HG02938 (cell line): Measurements from ENCODE around the gene DTNBP1.
"Not testable (repeated sequence)": the region's sequence is repeated elsewhere in the genome, so short reads cannot be mapped to it uniquely, and the experiment has no call there.

Experiments
- ATAC-seq: cut with Tn5 transposase; IDR thresholded peaks from one replicate; pipeline ENCODE4 v1.9.1; 2021; ENCODE audit warnings: mild to moderate bottlenecking, moderate library complexity; ENCODE audit not compliant: unreplicated experiment

DTNBP1 gene

DNA sequence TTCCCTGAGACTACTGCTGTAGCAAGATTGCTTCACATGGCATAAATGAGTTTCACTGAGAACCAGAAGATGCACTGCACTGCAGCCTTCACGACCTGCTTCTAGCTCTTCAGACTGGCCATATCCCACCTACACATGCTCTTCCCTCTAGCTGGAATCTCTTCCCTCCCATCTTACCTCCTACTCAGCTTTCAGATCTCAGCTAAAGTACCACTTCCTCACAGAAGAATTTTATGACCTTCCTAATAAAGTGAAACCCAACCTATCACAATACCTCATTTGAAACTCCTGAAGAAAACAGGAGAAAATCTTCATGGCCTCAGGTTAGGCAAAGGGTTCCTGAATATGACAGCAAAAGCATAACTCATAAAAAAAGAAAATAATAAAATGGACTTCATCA lies 99.9 kb downstream of the DTNBP1 start:
- no peak for ATAC-seq

DNA sequence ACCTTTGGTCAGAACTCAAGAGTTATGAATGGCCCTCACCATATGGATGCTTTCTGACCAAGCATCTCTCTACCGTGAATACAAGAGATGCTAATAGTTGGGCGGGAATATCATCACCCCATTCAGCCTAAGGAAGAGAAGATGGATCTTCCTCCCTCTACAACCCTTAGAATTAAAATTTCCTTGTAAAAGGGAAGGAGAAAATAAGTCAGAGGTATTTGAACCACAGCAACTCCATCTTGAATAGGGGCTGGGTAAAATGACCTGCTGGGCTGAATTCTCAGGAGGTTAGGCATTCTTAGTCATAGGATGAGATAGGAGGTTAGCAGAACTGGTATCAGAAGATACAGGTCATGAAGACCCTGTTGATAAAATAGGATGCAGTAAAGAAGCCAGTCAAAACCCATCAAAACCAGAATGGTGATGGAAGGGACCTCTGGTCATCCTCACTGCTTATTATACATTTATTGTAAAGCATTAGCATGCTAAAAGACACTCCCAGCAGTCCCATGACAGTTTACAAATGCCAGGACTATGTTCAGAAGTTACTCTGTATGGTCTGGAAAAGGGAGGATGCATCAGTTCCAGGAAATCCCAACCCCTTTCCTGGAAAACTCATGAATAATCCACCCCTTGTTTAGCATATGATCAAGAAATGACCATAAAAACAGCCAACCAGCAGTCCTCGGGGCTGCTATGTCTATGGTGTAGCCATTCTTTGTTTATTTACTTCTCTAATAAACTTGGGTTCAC lies 101.2 kb downstream of the DTNBP1 start:
- ATAC-seq: no peak

DNA sequence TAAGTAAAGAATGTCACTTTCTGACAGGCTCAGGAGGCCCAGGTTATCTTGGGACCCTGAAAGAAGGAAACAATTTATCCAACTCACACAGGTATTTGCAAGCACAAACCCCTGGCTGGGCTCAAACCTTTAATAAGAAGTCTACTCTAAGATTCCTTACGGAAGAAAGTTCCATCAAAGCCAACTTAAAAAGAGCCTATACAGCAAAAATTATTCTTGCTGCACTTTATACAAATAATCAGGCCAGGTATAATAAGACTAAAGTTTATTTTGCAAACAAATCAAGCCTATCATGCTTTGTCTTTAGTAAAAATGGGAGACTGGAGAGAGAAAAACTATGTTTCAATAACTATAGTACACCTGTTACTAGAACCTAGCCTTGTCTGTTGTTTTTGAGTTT lies 102.1 kb downstream of the DTNBP1 start:
- ATAC-seq: no peak

DNA sequence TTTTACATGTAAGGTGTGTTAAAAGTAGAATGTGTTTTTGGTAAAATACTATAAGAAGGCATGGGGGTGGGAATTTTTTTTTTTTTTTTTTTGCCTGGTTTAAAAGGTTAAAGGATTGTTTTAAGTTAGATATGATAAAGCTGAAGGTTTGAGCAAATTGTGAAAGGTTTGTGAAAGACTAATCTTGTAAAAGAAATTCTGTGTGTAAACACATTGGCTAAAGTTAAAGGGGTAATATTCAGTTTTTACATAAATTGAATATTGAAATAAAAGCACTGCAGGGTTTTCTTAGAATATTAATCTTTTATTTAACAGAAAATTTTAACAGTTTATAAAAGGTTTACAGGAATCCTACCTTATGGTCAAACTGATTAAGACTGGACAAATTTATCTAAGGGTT lies 105.7 kb downstream of the DTNBP1 start:
- no peak for ATAC-seq

DNA sequence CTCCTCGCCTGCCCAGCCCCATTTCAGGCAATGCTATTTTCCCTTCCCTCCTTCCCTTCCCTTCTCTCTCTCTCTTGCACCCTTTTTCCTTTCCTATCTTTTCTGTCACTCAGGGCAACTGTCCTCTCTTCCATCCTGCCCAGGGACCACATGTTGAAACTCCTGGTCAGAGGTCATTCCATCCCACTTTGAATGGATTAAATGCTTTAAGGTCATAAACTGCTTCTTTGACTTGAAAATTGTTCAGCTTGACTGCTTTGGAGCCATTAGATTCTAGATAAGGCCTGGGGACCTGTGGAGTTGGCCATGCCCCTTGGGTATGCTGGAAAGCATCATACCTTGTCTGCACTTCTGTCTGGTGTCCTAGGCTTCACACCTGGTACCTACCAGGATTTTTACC lies 106.1 kb downstream of the DTNBP1 start:
- ATAC-seq: no peak

DNA sequence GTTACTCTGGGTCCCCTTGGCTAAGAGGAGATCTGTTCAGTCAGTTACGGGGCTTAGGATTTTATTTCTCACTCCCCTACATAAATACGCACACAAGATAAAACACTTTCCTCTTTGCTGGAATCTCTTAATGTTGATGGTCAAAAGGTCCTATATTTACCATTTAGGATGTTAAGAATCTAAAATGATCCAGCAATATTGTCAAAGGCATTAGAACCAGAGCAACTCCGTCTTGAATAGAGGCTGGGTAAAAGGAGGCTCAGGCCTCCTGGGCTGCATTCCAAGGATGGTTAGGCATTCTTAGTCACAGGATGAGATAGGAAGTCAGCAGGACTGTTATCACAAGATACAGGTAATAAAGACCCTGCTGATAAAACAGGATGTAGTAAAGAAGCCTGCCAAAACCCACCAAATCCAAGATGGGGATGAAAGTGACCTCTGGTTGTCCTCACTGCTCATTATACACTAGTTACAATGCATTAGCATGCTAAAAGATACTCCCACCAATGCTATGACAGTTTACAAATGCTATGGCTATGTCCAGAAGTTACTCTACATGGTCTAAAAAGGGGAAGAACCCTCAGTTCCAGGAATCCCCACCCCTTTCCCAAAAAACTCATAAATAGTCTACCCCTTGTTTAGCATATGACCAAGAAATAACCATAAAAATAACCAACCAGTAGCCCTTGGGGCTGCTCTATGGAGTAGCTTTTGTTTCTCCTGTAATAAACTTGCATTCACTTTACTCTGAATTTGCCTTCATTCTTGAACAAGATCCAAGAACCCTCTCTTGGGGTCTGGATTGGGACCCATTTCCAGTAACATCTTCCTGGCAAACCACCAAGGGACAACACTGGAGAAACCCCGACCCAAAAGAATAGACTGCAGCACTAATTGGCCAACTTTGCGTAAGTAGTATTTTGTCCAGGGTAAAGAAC lies 107.5 kb downstream of the DTNBP1 start:
- ATAC-seq: no peak

DNA sequence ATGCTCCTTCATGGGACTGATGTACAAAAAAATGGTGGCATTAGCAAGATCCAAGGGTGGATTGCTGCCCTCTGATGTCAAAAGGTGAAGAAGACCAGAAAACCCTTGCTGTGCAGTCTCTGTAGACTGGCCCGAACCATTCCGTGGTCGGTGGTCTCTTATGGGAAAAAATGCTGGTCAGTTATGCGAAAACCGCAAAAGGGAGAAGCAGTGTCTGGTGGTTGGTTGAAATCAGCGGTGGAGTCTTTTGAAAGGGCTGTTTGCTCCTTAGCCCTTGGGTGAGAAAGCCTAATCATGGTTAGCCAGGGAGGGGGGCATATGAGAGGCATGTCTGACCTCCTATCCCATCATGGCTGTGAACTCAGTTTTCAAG lies 108.1 kb downstream of the DTNBP1 start:
- ATAC-seq: no peak

DNA sequence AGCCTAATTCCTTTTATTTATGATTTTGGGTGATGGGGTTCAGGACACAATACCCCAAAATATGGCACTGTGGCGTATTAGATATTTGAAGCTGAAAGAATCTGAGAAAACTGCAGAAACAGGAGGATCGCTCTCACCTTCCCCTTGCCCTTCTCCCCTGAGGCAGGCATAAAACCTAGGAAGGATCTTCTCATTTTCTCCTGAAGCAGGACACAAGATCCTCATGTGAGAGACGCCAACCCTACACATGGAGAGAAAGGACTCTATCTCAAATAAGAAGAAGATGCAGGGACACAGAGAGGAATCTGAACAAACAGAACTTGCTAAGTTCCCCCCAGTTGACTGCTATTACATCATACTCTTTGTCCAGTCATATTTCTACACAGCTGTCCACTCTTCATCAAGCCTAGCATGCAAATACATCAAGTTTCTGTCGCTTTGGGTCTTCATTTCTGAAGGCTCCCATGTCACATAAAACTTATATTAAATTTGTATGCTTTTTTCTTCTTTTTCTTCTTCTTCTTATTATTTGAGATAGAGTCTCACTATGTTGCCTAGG lies 109.0 kb downstream of the DTNBP1 start:
- ATAC-seq: no peak

DNA sequence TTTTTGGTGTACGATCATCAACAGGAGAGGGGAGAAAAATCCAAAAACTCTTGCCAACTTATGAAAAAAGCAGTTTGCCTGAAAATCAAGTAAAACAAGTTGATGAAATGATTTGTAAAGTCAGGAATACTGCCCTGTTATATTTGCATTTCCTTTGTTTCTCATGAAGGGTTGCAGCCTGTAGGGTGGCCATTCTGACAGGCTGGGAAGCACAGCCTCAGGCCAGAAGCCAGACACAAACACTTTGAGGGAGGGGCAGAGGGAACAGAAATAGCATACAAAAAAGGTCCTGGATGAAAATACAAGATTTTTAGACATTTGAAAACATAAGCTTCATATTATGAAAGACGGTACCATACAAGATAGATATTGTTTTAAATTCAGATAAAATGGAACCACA lies 109.8 kb downstream of the DTNBP1 start:
- ATAC-seq: no peak

DNA sequence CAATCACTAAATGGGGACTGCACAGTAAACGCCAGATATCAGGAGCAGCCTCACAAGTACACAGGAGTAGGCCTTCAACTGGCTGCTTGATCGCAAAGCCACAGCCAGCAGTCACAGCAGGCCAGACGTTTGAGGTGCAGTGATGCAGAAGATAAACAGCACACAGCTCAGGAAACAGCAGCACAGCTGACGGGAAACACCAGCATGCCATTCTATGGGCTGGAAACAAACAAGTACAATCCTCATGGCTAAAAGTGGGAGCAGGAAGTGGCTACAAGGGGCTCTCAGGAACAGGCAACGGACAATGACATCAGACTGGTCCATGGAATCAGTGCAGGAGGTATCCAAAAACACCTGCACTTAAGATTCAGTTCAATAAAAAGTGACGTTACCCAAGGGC lies 111.0 kb downstream of the DTNBP1 start:
- no peak for ATAC-seq

DNA sequence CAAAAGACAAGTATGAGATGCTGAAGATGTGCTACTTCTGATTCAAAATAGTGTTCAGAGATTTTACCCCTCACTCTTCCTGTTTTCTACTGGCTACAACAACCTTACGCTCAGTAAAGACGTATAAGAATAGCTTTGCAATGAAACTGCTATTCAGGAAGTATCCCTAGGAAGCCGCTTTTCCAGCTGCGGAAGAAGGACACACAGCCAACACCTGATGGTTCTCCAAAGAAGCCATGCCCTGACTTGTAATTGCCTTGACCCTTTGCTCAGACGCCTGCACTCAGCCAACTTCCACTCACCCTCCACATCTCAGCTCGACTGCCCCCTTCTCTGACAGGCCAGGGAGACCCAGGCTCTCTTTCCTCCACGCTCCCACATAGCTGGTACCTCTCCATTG lies 111.6 kb downstream of the DTNBP1 start:
- ATAC-seq: no peak

DNA sequence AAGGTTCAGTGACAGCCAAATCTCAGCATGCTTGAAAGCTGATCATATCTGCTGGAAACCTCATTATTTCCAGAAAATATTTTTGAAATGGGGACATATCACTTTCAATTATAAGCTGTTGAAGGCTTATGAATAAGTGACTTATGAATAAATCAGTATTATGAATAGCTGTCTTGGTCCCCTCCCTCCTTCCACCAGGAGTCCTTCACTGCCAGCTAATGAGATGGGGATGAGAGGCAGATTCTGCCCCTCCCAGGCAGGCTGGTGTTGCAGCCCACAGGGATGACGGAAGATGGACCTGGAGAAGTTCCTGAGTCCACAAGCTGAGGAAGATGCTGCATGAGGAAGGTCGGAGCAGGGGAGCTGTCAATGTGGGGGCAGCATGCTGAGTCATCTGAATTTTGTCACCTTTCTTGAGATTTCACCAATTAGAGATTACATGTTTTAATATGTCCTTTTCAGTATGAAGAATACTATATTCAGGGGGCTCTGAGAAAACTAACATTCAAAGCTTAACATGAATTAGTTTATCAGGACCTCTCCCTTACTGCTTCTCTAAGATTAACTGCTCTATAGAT lies 112.2 kb downstream of the DTNBP1 start:
- ATAC-seq: no peak

DNA sequence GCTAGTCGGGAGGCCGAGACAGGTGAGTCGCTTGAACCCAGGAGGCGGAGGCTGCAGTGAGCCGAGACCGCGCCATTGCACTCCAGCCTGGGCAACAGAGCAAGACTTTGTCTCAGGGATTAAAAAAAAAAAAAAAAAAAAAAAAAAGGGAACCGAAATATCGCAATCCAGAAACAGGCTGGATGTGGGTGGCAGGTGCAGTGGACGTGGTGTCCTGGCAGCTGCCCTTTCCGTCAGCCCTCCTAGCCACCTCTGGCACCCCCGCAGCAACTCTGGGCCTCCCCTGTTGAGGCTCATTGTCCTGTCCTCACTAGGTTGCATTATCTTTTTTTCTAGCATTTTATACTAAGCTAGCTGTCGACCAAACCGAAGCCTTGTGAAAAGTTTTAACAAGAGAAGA lies 113.5 kb downstream of the DTNBP1 start:
- no peak for ATAC-seq

DNA sequence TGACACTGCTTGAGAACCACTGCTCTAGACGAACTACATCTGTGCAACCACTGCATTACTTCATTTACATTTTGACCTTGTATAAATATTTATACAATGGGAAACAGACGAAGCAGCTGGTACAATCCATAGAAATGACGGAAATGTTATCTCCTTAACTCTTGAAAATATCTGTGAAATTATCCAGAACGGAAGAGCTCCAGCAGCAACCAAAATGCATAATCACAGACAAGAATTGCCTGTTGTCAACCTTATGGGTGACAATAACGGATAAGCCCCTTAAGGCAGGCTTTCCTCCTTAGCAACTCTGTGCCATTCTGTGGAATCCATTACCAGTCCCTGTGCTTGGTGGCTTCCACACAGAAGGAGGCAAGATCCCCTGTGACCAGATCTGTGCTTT lies 115.4 kb downstream of the DTNBP1 start:
- ATAC-seq: no peak

DNA sequence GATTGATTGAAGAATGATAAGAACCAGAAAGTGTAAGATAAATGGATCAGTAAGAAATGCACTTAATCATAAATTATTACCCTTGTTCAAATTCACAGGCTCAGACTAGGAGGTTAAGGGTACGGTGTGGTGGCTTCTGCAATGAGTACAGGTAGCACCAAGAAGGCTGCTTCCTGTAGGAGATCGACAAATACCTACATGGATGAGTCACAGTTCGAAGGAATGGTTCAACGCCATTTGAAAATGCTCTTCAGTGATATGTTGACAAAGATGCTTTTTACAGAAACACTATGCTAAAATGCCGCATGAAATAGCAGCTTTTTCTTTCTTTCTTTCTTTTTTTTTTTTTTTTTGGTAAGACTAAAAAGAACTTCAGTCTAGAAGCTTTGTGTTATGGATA lies 116.2 kb downstream of the DTNBP1 start:
- no peak for ATAC-seq

DNA sequence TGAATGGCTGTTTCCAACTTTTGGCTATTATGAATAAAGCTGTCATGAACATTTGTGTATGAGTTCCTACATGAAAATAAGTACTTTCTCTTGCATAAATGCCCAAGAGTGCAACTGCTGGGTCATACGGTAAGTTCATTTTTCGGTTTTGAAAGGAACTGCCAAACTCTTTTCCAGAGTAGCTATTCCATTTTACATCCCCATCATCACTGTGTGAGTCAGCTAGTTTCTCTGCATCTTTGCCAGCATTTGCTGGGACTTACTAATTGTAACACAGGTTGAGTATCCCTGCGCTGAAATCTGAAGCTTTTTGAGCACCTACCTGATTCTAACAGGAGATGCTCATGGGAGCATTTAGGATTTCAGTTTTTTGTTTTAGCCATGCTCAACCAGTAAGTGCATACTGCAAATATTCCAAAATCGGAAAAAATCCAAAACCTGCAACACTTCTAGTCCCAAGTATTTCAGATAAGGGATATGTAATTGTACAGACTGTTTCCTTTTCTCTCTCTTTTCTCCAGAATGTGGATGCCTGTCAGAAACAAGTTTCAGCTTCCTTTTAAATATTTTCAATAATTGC lies 118.4 kb downstream of the DTNBP1 start:
- ATAC-seq: no peak

DNA sequence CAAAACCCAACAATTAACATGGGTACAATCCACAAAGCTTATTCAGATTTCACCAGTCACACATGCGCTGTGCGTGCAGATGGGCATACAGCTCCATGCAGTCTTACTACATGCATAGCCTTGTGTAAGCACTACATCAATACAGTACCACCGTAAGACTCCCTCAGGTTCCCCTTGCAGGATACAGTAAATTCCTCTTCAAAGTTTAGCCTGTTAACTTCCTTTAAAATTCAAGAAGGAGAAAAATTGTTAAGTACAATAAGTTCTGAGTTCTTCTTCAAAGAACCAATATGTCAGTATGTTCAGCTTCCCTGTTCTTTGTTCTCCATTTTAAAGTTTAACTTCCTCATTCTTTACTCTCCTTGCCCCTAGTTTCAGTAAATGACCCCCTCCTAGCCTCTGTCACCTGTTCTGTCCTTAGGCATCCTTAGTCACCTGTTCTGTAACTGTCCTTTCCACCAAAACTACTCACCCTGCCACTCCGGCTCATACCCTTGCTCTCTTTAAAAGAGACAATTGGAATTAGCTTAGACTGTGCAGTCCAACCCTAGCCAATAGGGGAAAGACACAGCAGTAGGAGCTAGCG lies 119.4 kb downstream of the DTNBP1 start:
- ATAC-seq: not testable (repeated sequence)

DNA sequence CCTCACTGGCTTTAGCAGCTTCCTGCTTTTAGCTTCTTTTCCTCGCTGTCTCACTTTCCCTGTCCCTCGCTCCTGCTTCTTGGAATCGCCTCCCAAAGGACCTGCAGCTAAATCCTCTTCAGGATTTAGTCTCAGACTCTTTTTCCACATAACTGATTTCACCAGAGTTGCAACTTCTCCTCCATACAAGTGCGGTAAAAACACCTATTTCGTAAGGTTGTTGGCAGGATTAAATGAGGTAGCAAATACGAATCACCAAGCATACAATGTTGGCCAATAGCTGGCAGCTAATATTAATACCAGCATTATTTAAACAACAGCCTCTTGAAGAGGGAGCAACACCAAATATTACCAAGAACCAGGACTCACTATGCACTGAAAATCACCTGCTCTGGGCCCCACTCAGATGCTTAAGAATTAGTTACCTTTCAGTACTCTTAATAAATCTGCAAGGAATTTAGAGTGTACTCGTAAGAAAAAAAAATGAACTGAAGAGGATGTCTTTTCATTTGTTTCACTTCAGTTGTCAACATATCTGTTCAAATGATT lies 123.0 kb downstream of the DTNBP1 start:
- ATAC-seq: no peak

DNA sequence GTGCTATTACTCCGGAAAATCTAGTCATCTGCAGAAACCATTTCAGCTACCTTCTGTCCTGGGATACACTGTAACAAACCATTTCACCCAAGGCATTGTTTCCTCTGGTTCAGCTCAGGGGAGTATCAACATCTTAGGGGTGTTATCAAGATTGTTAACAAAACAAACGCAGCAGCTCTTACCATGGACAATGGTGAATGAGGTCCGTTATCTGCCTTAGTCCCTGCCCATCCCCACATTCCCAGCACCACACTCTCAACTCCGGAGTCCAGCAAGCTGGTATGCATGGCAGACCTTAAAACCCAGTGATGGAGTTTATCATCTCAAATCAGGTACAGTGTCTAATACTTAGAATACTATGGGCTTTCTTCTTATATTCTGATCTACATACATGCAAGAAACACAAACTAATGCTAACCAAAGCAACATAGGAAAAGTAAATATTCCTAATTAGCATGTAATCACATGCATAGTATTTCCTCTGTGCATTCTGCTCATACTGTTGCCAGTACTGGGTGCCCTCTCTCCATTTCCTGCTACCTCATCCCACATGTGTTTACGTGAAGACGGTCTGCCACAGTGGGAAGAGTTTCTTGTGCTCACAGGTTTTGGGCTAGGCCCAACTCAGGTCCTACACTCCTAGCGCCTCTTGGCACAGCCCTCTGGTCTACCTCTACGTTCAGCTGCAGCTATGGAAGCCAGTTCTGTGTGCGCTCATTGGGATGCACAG lies 123.9 kb downstream of the DTNBP1 start:
- ATAC-seq: no peak

DNA sequence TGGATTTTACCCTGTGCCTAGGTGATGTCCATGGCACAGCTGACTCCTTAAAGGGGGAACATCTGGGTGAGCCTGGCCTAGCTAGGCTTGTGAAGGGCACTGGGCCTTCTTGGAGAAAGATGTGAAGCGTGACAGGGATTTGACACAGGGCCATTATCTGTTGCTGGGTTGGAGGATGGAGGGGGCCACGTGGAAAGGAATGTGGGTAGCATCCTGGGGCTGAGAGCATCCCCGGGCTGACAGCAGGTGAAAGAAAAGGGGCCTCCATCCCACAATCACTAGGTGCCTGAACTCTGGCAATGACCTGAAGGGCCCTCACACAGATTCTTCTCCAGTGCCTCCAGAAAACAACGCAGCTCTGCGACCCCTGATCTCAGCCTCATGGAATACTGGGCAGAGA lies 124.7 kb downstream of the DTNBP1 start:
- ATAC-seq: no peak
